Ascending aorta (tissue), 2 donors: Measurements from ENCODE around the gene SEMA5B. TPM values are rescaled to one million over a fixed set of nuclear protein-coding genes. Genes with fewer than 3 reads are reported as not detected.

Source experiments
- DNase-seq, 2 donors: peaks; one replicate each; pipeline ENCODE4 v3.0.0-alpha.2; 2019; ENCODE audit warnings: low spot score in 2 of 2
- H3K27ac ChIP-seq, 2 donors: fragments of 200-600 bp; sonication (generic); one replicate each; pipeline ENCODE4 v1.5.1; 2016 to 2017; ENCODE audit warnings: mild to moderate bottlenecking in 1 of 2
- H3K27me3 ChIP-seq: fragments of 200-600 bp; sonication (generic); one replicate; pipeline ENCODE4 v1.5.1; 2017
- H3K36me3 ChIP-seq, 2 donors: fragments of 200-600 bp; sonication (generic); one replicate each; pipeline ENCODE4 v1.5.1; 2016
- H3K4me1 ChIP-seq, 2 donors: fragments of 200-600 bp; sonication (generic); one replicate each; pipeline ENCODE4 v1.5.1; 2016 to 2017; ENCODE audit warnings: mild to moderate bottlenecking in 1 of 2
- H3K4me3 ChIP-seq, 2 donors: fragments of 200-600 bp; sonication (generic); one replicate each; pipeline ENCODE4 v1.5.1; 2016 to 2017; ENCODE audit warnings: mild to moderate bottlenecking in 1 of 2
- H3K9me3 ChIP-seq, 2 donors: fragments of 200-600 bp; sonication (generic); one replicate each; pipeline ENCODE4 v1.5.1; 2016
- CTCF ChIP-seq, 3 experiments: fragments of 200-600 bp in 2 of 3; fragments of 450-650 bp in 1 of 3; sonication (generic) in 2 of 3; IDR thresholded peaks; one replicate each; pipeline ENCODE4 v1.5.1; 2016 to 2019; ENCODE audit warnings: antibody characterized with exemption in 3 of 3, mild to moderate bottlenecking in 1 of 3, moderate library complexity in 1 of 3
- intact Hi-C: fragments of 100-400 bp; cut with DNase I; formaldehyde crosslinking; loops from one replicate; pipeline ENCODE4 v1.15.1; 2023
- total RNA-seq: library from RNA; depleted of rRNA; stranded (reverse); fragments of >200 nt; gene quantifications from one replicate; pipeline ENCODE4 v1.1.0, GENCODE V29; 2016

The SEMA5B gene
- total RNA-seq, 1 donor from 2014 or later = 0.85 TPM

GRCh38 chr3:123037015-123037375 is 9.4 kb upstream of the SEMA5B start:
- no peaks in the 10 kb centered on the region for H3K9me3 ChIP-seq
- peak in 1 of 2 donors; percentile 82 for DNase-seq
- no peaks in the 10 kb centered on the region for H3K36me3 ChIP-seq
- TF ChIP-seq CTCF (IDR thresholded peaks at IDR 0.05) = no peak
- peaks cover 0 to 15% of the 10 kb centered on the region in 2 donors for H3K4me1 ChIP-seq
- peak overlapping the region; percentile 62 to 64 for H3K27ac ChIP-seq
- no peak overlapping the region for H3K4me3 ChIP-seq
- H3K27me3 ChIP-seq = no peaks in the 10 kb centered on the region
- intact Hi-C loops = loop anchor here (1.0 to 5.0 kb wide), 3 partner anchors 30 to 242 kb away; partner anchors contain the start of genes PDIA5 and SLC49A4

DNA sequence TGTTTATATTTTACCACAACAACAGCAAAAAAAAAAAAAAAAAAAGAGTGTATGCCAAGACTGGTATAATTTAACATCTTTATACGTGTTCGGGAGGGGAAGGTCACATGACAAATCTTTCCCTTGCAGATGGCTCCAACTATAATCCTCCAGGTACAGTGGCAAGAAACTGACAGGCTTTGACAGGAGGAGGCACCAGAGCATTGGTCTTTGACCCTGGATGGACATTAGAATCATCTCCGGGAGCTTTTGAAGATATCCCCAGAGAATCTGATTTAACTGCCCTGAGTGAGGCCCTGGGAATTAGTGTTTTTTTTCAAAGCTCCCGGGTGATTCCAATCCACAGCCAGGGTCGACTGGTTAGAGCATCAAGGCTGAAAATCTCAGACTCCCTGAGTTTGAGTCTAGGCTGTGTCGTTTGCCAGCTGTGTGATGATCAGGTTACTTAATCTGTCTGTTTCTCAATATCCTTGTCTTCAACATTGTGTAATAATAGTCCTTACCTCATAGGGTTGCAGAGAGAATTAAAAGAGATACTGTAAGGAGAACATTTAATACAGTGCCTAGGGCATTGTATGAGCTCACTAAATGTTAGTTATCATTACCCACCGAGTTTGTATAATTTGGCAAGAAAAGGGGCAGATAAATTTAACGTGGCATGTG is 8.9 kb upstream of the SEMA5B start:
- peak in 1 of 2 donors; percentile 70 for DNase-seq
- Histone ChIP-seq H3K36me3 (no peaks in the 10 kb centered on the region), H3K9me3 (no peaks in the 10 kb centered on the region), H3K4me3 (no peak overlapping the region), H3K4me1 (peaks cover 0 to 15% of the 10 kb centered on the region in 2 donors), H3K27ac (peak overlapping the region; percentile 62 to 64), H3K27me3 (no peaks in the 10 kb centered on the region)
- TF ChIP-seq CTCF (IDR thresholded peaks at IDR 0.05) = no peak
- intact Hi-C loops = loop anchor here (1.0 to 5.0 kb wide), 3 partner anchors 31 to 242 kb away; partner anchors contain the start of genes PDIA5 and SLC49A4

DNA sequence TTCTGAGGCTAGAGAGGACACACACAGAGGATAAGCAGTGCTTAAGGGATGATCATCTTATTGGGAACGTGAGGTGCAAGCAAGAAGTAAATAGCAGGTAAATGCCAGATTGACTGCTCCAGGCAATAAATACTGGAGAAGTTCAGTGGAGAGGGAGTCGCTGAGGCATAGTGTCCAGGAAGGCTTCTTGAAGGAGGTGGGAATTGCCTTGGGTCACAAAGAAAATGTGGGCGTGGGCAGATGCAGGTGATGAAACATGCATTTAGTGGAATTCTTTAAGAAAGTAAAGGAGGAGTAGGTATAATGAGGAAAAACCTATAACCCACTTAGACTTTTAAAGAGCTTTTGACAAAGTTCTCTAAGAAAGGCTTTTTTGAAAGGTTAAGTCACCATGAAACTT is 7.4 kb upstream of the SEMA5B start:
- DNase-seq = no peak
- no peak overlapping the region for H3K27ac ChIP-seq
- H3K36me3 ChIP-seq = no peaks in the 10 kb centered on the region
- intact Hi-C loops = loop anchor here (5.0 kb wide), 1 partner anchor 52 kb away; no protein-coding TSS in a partner anchor
- no peaks in the 10 kb centered on the region for H3K9me3 ChIP-seq
- H3K4me1 ChIP-seq = peaks cover 0 to 15% of the 10 kb centered on the region in 2 donors
- H3K27me3 ChIP-seq = no peaks in the 10 kb centered on the region
- no peak for TF ChIP-seq CTCF (IDR thresholded peaks at IDR 0.05)
- no peak overlapping the region for H3K4me3 ChIP-seq

DNA sequence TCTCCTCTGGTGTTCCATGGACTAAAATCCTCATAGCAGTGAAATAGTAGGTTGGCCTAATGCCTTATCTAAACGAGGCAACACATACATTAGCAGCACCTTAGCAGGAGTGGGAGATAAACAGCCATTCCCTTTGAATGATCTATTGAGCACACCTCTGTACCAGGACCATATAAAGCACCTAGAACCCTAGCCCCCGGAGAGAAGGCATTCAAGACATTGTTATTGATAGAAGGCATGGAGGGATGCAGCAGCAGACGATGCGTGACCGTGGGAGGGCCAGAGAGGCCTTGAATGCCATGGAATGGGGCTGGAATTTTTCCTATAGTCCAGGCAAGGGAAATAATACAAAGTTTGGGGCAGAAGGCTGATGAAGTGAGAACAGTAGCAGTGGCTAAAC is 6.6 kb upstream of the SEMA5B start:
- no peaks in the 10 kb centered on the region for H3K9me3 ChIP-seq

DNA sequence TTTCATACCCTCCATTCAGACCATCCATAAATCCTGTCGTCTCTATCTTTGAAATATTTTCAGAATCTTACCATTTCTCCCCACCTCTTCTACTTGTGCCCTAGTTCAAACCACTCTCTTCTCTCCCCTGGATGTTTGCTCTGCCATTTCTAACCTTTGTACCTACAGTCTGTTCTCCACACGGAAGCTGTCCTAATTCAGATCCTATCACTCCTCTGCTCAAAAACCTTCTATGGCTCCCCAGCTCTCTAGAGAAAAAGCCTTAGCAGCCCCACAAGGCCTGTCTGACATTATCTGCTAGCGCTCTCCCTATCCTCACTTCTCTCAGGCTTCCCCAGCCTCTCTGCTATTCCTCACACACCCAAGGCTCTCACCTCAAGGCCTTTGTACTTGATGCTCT is 4.5 kb upstream of the SEMA5B start:
- Histone ChIP-seq H3K9me3 (no peaks in the 10 kb centered on the region), H3K36me3 (no peaks in the 10 kb centered on the region), H3K27me3 (no peaks in the 10 kb centered on the region), H3K27ac (no peak overlapping the region), H3K4me3 (no peak overlapping the region), H3K4me1 (peaks cover 6 to 9% of the 10 kb centered on the region in 2 donors)
- DNase-seq = no peak
- intact Hi-C loops = no loop called here
- TF ChIP-seq CTCF (IDR thresholded peaks at IDR 0.05) = no peak

More for the DNA sequence above, 6.6 kb upstream of the SEMA5B start:
- Histone ChIP-seq H3K4me3 (no peak overlapping the region), H3K4me1 (peaks cover 0 to 15% of the 10 kb centered on the region in 2 donors), H3K27me3 (no peaks in the 10 kb centered on the region), H3K36me3 (no peaks in the 10 kb centered on the region), H3K27ac (no peak overlapping the region)
- TF ChIP-seq CTCF (IDR thresholded peaks at IDR 0.05) = no peak
- no peak for DNase-seq
- intact Hi-C loops = no loop called here
